IPS-20b (cell line): ENCODE results near the gene MINDY4B.
A peak's percentile ranks its signal among the peaks of the same experiment; 100 is the strongest.

Experiments used
- H3K27ac ChIP-seq: one replicate; pipeline ENCODE4 v1.5.1; 2013; ENCODE audit warnings: low read length
- H3K27me3 ChIP-seq: 2 replicates; pipeline ENCODE4 v1.6.1; 2013; ENCODE audit warnings: mild to moderate bottlenecking, low read length, inconsistent platforms; ENCODE audit not compliant: insufficient read depth
- H3K36me3 ChIP-seq: 2 replicates; pipeline ENCODE4 v1.6.1; 2013; ENCODE audit warnings: low read depth, mild to moderate bottlenecking, inconsistent platforms, low read length, moderate library complexity; ENCODE audit not compliant: insufficient read depth
- H3K4me1 ChIP-seq: 2 replicates; pipeline ENCODE4 v1.6.1; 2013; ENCODE audit warnings: mild to moderate bottlenecking, control low read depth, inconsistent platforms, low read length, moderate library complexity; ENCODE audit not compliant: insufficient read depth
- H3K4me3 ChIP-seq: 2 replicates; pipeline ENCODE4 v1.5.1; 2013; ENCODE audit warnings: mild to moderate bottlenecking, low read length, inconsistent platforms
- H3K9ac ChIP-seq: 2 replicates; pipeline ENCODE4 v1.6.1; 2013; ENCODE audit warnings: low read depth, mild to moderate bottlenecking, inconsistent platforms, low read length, moderate library complexity
- H3K9me3 ChIP-seq: 2 replicates; pipeline ENCODE4 v1.6.1; 2013; ENCODE audit warnings: mild to moderate bottlenecking, low read depth, low read length, inconsistent platforms; ENCODE audit not compliant: insufficient read depth

MINDY4B gene

GRCh38 chr3:150905339-150905738 is at the start of gene MINDY4B:
Gene MINDY4B, minus strand, starts transcription at chr3:150905439. Its CDS starts 0 bp downstream, at chr3:150905439.
- Histone ChIP-seq H3K4me1 (no peaks in the 10 kb centered on the region), H3K27ac (no peak within 1 kb of the TSS), H3K27me3 (no peaks in the 10 kb centered on the region), H3K36me3 (no peaks in the 10 kb centered on the region), H3K9me3 (no peaks in the 10 kb centered on the region), H3K9ac (no peak within 1 kb of the TSS), H3K4me3 (no peak within 1 kb of the TSS)

- no peaks in the 10 kb centered on the region for H3K27me3 ChIP-seq
- no peaks in the 10 kb centered on the region for H3K36me3 ChIP-seq
- H3K27ac ChIP-seq: no peak overlapping the region
- H3K4me1 ChIP-seq: no peaks in the 10 kb centered on the region
- H3K4me3 ChIP-seq: no peak overlapping the region
- no peak overlapping the region for H3K9ac ChIP-seq
- no peaks in the 10 kb centered on the region for H3K9me3 ChIP-seq
These were observed 46.7 kb upstream of the MINDY4B start for GRCh38 chr3:150951923-150952322.

- Histone ChIP-seq H3K27me3 (no peaks in the 10 kb centered on the region), H3K36me3 (no peaks in the 10 kb centered on the region), H3K4me1 (no peaks in the 10 kb centered on the region), H3K9me3 (no peaks in the 10 kb centered on the region), H3K4me3 (no peak overlapping the region), H3K27ac (no peak overlapping the region), H3K9ac (no peak overlapping the region)
These were observed 40.2 kb upstream of the MINDY4B start for GRCh38 chr3:150945226-150946032.

GRCh38 chr3:150942221-150942620 is 37.0 kb upstream of the MINDY4B start:
- Histone ChIP-seq H3K9ac (no peak overlapping the region), H3K4me3 (no peak overlapping the region), H3K36me3 (no peaks in the 10 kb centered on the region), H3K27me3 (no peaks in the 10 kb centered on the region), H3K9me3 (no peaks in the 10 kb centered on the region), H3K4me1 (no peaks in the 10 kb centered on the region), H3K27ac (no peak overlapping the region)

GRCh38 chr3:150936693-150937092 is 31.5 kb upstream of the MINDY4B start:
- no peaks in the 10 kb centered on the region for H3K4me1 ChIP-seq
- H3K9me3 ChIP-seq: no peaks in the 10 kb centered on the region
- no peaks in the 10 kb centered on the region for H3K36me3 ChIP-seq
- H3K27ac ChIP-seq: no peak overlapping the region
- no peak overlapping the region for H3K9ac ChIP-seq
- H3K27me3 ChIP-seq: no peaks in the 10 kb centered on the region
- H3K4me3 ChIP-seq: no peak overlapping the region

GRCh38 chr3:150933473-150933995 is 28.3 kb upstream of the MINDY4B start:
- Histone ChIP-seq H3K27me3 (no peaks in the 10 kb centered on the region), H3K9me3 (no peaks in the 10 kb centered on the region), H3K4me1 (no peaks in the 10 kb centered on the region)

GRCh38 chr3:150931745-150932144 is 26.5 kb upstream of the MINDY4B start:
- Histone ChIP-seq H3K4me3 (no peak overlapping the region), H3K9ac (no peak overlapping the region), H3K27ac (no peak overlapping the region), H3K4me1 (no peaks in the 10 kb centered on the region), H3K9me3 (no peaks in the 10 kb centered on the region), H3K27me3 (no peaks in the 10 kb centered on the region), H3K36me3 (no peaks in the 10 kb centered on the region)

More at GRCh38 chr3:150933473-150933995, 28.3 kb upstream of the MINDY4B start:
- no peak overlapping the region for H3K9ac ChIP-seq
- H3K36me3 ChIP-seq: no peaks in the 10 kb centered on the region
- no peak overlapping the region for H3K27ac ChIP-seq
- H3K4me3 ChIP-seq: no peak overlapping the region

GRCh38 chr3:150930839-150931238 is 25.6 kb upstream of the MINDY4B start:
- H3K4me1 ChIP-seq: peaks cover 3% of the 10 kb centered on the region; the same call in 1 of the 2 replicates
- H3K9me3 ChIP-seq: no peaks in the 10 kb centered on the region
- no peaks in the 10 kb centered on the region for H3K36me3 ChIP-seq
- H3K27ac ChIP-seq: no peak overlapping the region
- H3K4me3 ChIP-seq: no peak overlapping the region
- H3K27me3 ChIP-seq: no peaks in the 10 kb centered on the region
- H3K9ac ChIP-seq: no peak overlapping the region

- H3K4me1 ChIP-seq: peaks cover 4% of the 10 kb centered on the region; the same call in 1 of the 2 replicates
- H3K27me3 ChIP-seq: no peaks in the 10 kb centered on the region
- no peak overlapping the region for H3K4me3 ChIP-seq
- no peaks in the 10 kb centered on the region for H3K36me3 ChIP-seq
- no peak overlapping the region for H3K27ac ChIP-seq
- no peak overlapping the region for H3K9ac ChIP-seq
- H3K9me3 ChIP-seq: no peaks in the 10 kb centered on the region
These were observed 23.0 kb upstream of the MINDY4B start for GRCh38 chr3:150928234-150928633.

GRCh38 chr3:150926328-150926727 is 21.1 kb upstream of the MINDY4B start:
- H3K27ac ChIP-seq: no peak overlapping the region
- no peaks in the 10 kb centered on the region for H3K9me3 ChIP-seq
- H3K27me3 ChIP-seq: no peaks in the 10 kb centered on the region
- H3K9ac ChIP-seq: no peak overlapping the region
- H3K36me3 ChIP-seq: no peaks in the 10 kb centered on the region
- peaks cover 4% of the 10 kb centered on the region; the same call in 1 of the 2 replicates for H3K4me1 ChIP-seq
- H3K4me3 ChIP-seq: no peak overlapping the region

- Histone ChIP-seq H3K27me3 (no peaks in the 10 kb centered on the region), H3K9me3 (no peaks in the 10 kb centered on the region), H3K27ac (no peak overlapping the region), H3K36me3 (no peaks in the 10 kb centered on the region), H3K4me1 (peaks cover 5% of the 10 kb centered on the region; the same call in 1 of the 2 replicates), H3K9ac (no peak overlapping the region), H3K4me3 (peak overlapping the region; percentile 23; the same call in 1 of the 2 replicates)
These were observed 20.5 kb upstream of the MINDY4B start for GRCh38 chr3:150925751-150926201.

GRCh38 chr3:150922611-150923010 is 17.4 kb upstream of the MINDY4B start:
- Histone ChIP-seq H3K36me3 (no peaks in the 10 kb centered on the region), H3K4me3 (no peak overlapping the region), H3K9me3 (no peaks in the 10 kb centered on the region), H3K27me3 (no peaks in the 10 kb centered on the region), H3K9ac (no peak overlapping the region), H3K4me1 (peaks cover 19% of the 10 kb centered on the region; the same call in 1 of the 2 replicates), H3K27ac (no peak overlapping the region)
